ENCODE measurements around the gene IGIP. TPM values are rescaled to one million over a fixed set of nuclear protein-coding genes. Genes with fewer than 3 reads are reported as not detected.

IGIP gene
- total RNA-seq, 1 donor from 2014 or later, result 2.6 TPM

DNA sequence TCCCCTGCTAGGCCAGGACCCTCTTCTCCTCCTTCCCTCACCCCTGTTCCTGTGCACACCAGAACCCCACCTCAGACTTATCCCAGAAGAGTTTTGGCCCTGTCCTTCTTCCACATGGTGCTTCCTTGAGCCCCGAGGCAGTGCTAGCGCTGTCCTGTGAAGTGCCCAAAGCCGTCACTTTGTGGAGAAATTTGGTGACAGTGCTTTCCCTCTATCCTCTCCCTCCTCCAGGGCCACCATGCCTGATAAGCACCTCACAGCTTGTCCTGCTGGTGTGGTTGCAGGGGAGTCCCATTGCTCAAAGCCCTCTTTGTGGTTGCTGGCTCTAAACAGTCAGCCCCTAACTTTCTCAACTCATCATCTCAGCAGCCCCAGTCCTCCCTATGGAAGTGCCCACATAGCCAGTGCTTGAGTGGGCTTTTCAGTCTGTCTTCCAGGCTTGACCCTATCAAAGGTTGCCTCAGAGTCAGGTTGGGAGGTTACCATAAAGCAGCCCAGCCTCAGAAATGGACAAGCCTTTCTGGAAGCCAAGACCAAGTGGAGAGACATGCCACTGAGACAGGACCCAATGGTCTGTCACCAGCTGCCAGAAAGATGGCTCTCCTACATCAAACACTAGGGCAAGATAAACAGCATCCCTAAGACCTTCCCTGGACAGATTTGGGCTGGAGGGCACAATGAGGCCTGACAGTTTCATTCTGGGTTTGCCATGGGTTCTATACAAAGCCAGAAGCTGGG lies 18.0 kb downstream of the IGIP start:
- Mint-ChIP-seq H3K4me3 (peak overlapping the region; percentile 60), H3K27ac (no peak overlapping the region), H3K27me3 (peaks cover 66% of the 10 kb centered on the region), H3K9me3 (no peaks in the 10 kb centered on the region), H3K4me1 (ENCODE audit: unreplicated experiment) (peaks cover 8% of the 10 kb centered on the region), H3K36me3 (no peaks in the 10 kb centered on the region)
- TF ChIP-seq, protein P1, sequence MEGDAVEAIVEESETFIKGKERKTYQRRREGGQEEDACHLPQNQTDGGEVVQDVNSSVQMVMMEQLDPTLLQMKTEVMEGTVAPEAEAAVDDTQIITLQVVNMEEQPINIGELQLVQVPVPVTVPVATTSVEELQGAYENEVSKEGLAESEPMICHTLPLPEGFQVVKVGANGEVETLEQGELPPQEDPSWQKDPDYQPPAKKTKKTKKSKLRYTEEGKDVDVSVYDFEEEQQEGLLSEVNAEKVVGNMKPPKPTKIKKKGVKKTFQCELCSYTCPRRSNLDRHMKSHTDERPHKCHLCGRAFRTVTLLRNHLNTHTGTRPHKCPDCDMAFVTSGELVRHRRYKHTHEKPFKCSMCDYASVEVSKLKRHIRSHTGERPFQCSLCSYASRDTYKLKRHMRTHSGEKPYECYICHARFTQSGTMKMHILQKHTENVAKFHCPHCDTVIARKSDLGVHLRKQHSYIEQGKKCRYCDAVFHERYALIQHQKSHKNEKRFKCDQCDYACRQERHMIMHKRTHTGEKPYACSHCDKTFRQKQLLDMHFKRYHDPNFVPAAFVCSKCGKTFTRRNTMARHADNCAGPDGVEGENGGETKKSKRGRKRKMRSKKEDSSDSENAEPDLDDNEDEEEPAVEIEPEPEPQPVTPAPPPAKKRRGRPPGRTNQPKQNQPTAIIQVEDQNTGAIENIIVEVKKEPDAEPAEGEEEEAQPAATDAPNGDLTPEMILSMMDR (conservative IDR thresholded peaks at IDR 0.05), result no peak
- peak; percentile 55 for DNase-seq (ENCODE audit: extremely low spot score, unreplicated experiment)

DNA sequence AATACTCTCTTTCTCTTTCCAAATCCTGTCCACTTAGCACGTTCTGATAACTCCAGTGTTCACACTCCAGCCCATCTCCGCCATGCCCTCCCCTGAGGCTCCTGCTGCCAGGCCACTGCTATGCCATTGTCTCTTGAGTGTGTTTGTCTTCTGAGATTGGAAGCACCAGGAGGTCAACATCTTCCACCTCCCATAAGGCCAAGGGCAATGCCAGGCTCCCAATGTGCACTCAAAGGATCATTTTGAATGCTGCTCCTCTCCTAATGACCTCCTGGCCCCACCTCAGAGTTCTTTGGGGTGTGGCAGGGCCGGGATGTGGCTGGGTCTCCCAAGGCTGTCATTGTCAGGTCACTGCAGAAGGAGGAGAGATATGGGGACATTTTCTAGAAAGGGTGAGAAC lies 19.5 kb downstream of the IGIP start:
- peaks cover 8% of the 10 kb centered on the region for H3K4me1 Mint-ChIP-seq (ENCODE audit: unreplicated experiment)
- peak overlapping the region; percentile 81 for H3K4me3 Mint-ChIP-seq
- peaks cover 56% of the 10 kb centered on the region for H3K27me3 Mint-ChIP-seq
- H3K9me3 Mint-ChIP-seq, result no peaks in the 10 kb centered on the region
- no peaks in the 10 kb centered on the region for H3K36me3 Mint-ChIP-seq
- DNase-seq (ENCODE audit: extremely low spot score, unreplicated experiment), result no peak
- H3K27ac Mint-ChIP-seq, result no peak overlapping the region
- TF ChIP-seq, protein P1 (conservative IDR thresholded peaks at IDR 0.05), result no peak

DNA sequence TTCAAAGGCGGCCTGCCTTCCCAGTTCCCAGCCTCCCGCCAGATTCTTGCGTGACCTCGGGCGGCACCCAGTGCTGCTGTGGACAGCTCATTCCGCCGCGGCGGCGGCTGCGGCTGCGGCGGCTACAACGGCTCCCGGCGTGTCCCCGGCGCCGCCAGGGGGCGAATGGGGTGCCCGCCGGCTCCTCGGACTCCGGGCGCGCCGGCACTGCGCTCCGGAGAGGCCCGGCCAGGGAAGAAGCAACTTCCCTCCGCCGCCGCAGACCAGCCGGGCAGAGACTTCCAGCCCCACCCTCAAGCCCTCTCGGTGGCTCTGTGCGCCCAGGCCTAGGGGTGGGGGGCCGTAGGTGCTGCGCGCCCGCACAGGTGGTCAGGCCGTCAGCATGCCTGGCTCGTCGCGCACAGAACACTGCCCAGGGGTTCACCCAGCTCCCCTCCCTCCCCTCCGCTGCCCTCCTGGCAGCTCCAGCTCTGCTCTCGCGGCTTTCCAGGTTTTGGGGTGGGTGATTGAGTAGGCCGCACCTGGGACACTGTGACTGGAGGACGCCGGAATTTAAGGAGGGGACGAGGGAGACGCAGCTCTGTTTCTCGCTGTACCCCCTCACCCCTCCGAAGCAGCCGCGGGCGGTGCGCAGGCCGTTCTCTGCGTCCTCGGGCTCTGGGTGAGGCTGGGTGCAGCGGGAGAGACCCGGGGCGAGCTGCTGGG lies 20.2 kb downstream of the IGIP start:
- Mint-ChIP-seq H3K4me3 (peak overlapping the region; percentile 81), H3K4me1 (ENCODE audit: unreplicated experiment) (peaks cover 8% of the 10 kb centered on the region), H3K36me3 (no peaks in the 10 kb centered on the region), H3K9me3 (no peaks in the 10 kb centered on the region), H3K27me3 (peaks cover 53% of the 10 kb centered on the region), H3K27ac (no peak overlapping the region)
- TF ChIP-seq, protein P1 (conservative IDR thresholded peaks at IDR 0.05), result peak; percentile 82
- peak; percentile 83 for DNase-seq (ENCODE audit: extremely low spot score, unreplicated experiment)

DNA sequence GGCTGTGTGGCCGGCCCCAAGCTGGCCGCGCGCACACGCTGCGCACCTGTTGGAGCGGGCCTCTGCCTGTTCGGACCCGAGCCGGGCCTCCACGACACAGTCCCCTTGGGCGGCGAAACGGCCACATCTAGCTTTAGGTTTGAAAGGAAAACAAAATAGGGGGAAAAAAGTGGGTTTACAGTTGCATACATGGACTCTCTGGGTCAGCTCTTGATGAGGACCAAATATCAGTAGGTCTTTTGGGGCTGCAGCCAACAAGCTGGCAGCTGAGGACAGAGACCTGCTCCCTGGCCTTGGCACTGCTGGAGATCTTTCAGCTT lies 20.7 kb downstream of the IGIP start:
- peak overlapping the region; percentile 42 for H3K4me3 Mint-ChIP-seq
- no peaks in the 10 kb centered on the region for H3K36me3 Mint-ChIP-seq
- DNase-seq (ENCODE audit: extremely low spot score, unreplicated experiment), result peak; percentile 29
- TF ChIP-seq, protein P1 (conservative IDR thresholded peaks at IDR 0.05), result no peak
- peaks cover 47% of the 10 kb centered on the region for H3K27me3 Mint-ChIP-seq
- H3K4me1 Mint-ChIP-seq (ENCODE audit: unreplicated experiment), result peaks cover 8% of the 10 kb centered on the region
- no peaks in the 10 kb centered on the region for H3K9me3 Mint-ChIP-seq
- no peak overlapping the region for H3K27ac Mint-ChIP-seq

DNA sequence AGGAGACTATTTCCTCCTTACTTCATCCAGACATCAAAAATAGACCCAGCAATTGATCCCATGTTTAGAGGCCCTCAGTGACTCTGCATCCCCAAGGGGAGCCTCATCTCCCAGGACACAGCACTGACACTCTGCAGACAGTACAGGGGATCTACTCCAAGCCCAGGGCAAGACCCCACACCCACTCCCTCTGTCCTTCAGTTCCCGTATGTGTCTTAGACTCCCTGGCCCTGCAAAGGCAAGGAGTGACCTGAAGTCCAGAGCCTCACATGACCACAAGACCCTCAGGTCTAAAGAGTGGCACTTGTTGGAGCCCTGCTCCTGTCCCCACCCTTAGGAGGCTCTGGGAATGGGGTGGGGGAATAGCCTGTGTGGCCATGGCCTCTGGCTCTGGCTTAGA lies 21.7 kb downstream of the IGIP start:
- Mint-ChIP-seq H3K36me3 (no peaks in the 10 kb centered on the region), H3K27me3 (peaks cover 51% of the 10 kb centered on the region), H3K4me3 (no peak overlapping the region), H3K27ac (no peak overlapping the region), H3K9me3 (no peaks in the 10 kb centered on the region), H3K4me1 (ENCODE audit: unreplicated experiment) (peaks cover 13% of the 10 kb centered on the region)
- DNase-seq (ENCODE audit: extremely low spot score, unreplicated experiment), result no peak
- TF ChIP-seq, protein P1 (conservative IDR thresholded peaks at IDR 0.05), result no peak

Data from type B pancreatic cell (in vitro differentiated cells).